Measurements from ENCODE around the gene LRRC3.

Gene LRRC3

DNA sequence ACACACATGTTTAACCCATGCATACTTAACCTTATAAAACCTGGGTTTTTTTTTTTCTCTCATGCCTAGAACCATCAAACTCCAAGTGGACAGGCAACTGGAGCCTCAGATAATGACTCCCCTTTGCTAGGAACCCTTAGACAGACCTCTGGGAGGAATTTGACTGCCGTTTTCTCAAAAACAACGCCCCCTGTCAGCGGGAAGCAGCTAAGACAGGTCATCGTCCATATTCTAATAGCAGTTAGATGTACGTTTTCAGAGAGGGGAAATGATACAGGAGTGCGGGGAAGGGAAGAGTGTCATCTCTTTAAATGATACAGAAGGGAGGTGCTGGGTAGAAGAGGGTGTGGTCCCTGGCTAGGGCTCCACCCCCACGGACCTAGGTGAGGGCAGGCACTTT lies 34.7 kb downstream of the LRRC3 start:
- DNase-seq (ENCODE audit: insufficient read length, low spot score) = no peak

DNA sequence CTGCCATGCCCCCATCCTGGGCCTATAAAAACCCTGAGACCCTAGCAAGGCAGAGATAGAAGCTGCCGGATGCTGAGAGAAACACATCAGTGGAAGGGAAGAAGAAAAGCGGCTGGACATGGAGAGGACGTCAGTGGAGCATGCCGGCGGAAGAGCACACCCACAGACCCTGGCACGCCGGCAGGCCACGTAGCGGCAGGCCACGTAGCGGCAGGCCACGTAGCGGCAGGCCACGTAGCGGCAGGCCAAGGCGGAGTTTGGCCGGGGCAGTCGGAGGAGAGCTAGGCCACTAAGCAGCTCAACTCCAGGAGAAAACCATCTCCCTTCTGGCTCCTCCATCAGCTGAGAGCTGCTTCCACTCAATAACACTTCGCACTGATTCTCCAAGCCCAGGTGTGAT lies 35.1 kb downstream of the LRRC3 start:
- FAIRE-seq = no peak
- no peak for DNase-seq (ENCODE audit: insufficient read length, low spot score)

More for the DNA sequence above, 34.7 kb downstream of the LRRC3 start:
- no peak for FAIRE-seq
- TF ChIP-seq TAF1 (IDR thresholded peaks at IDR 0.05; ENCODE audit: low read depth, low read length) (no peak), SPI1 (IDR thresholded peaks at IDR 0.05; ENCODE audit: low read depth, low read length) (no peak), POLR2A (IDR thresholded peaks at IDR 0.05; ENCODE audit: low read depth, low read length) (no peak), PAX5 (IDR thresholded peaks at IDR 0.05; ENCODE audit: insufficient read depth, low read length, severe bottlenecking) (no peak), POU2F2 (IDR thresholded peaks at IDR 0.05; ENCODE audit: low read depth, low read length) (no peak), POLR2AphosphoS5 (IDR thresholded peaks at IDR 0.05; ENCODE audit: low read depth, low read length) (no peak)

DNA sequence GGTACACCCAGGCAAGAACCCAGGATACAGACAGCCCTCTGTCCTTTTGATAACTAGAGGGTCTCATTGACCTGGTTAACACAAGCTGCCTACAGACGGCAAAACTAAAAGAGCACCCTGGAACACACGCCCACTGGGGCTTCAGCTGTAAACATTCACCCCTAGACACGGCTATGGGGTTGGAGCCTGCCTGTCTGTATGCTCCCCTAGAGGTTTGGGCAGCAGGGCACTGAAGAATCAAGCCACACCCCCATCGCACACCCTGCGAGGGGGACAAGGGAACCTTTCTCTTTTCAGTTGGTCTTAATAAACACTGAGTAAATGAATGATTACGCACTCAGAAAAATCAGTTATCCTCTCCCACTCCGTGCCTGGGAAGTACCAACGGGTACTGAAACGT lies 35.5 kb downstream of the LRRC3 start:
- DNase-seq (ENCODE audit: insufficient read length, low spot score) (no peak), FAIRE-seq (no peak)
- no peak for TF ChIP-seq SPI1 (IDR thresholded peaks at IDR 0.05; ENCODE audit: low read depth, low read length)
- no peak for TF ChIP-seq TAF1 (IDR thresholded peaks at IDR 0.05; ENCODE audit: low read depth, low read length)
- no peak for TF ChIP-seq POLR2AphosphoS5 (IDR thresholded peaks at IDR 0.05; ENCODE audit: low read depth, low read length)
- TF ChIP-seq POLR2A (IDR thresholded peaks at IDR 0.05; ENCODE audit: low read depth, low read length) = no peak
- TF ChIP-seq PAX5 (IDR thresholded peaks at IDR 0.05; ENCODE audit: insufficient read depth, low read length, severe bottlenecking) = no peak
- no peak for TF ChIP-seq POU2F2 (IDR thresholded peaks at IDR 0.05; ENCODE audit: low read depth, low read length)

More for the DNA sequence above, 35.1 kb downstream of the LRRC3 start:
- no peak for TF ChIP-seq POLR2AphosphoS5 (IDR thresholded peaks at IDR 0.05; ENCODE audit: low read depth, low read length)

DNA sequence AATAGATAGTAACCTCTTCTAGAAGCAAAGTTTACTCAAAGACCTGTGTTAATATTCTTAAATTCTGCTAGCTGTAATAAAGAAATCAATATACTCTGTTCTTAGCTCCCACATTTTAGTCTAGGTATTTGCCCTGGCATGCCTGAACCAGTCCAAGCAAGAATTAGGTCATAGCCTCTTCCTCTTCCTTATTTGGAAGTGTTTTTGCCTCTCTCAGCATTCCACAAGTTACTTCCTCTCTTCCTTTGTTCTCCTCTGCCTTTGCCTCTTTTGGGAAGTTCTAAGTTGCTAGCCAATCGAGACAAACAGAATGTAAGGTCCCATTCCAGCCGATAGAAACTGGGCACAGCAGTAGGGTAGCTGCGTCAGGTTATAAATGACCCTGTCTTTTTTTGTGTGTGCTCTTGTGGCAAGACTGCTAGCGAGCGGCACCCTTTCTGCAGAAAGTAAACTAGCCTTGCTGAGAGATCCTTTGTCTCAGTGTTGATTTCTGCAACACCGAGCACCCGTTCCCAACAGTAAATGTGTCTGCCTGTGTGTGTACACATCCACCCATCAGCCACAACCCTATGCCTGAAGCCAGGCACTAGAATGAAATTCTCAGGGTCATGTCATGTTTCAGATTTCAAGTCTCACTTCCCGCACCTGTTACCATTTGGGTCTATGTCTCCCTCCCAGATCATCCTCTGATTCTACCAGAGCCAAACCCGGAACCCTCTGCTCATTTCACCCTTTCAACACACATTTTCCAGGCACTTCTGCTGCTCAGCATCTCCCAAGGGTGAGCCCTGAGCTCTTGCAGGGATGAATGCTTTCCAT lies 37.5 kb downstream of the LRRC3 start:
- TF ChIP-seq POLR2A (IDR thresholded peaks at IDR 0.05; ENCODE audit: low read depth, low read length) (no peak), POLR2AphosphoS5 (IDR thresholded peaks at IDR 0.05; ENCODE audit: low read depth, low read length) (no peak), TAF1 (IDR thresholded peaks at IDR 0.05; ENCODE audit: low read depth, low read length) (no peak), SPI1 (IDR thresholded peaks at IDR 0.05; ENCODE audit: low read depth, low read length) (no peak), POU2F2 (IDR thresholded peaks at IDR 0.05; ENCODE audit: low read depth, low read length) (no peak), PAX5 (IDR thresholded peaks at IDR 0.05; ENCODE audit: insufficient read depth, low read length, severe bottlenecking) (no peak)
- FAIRE-seq (no peak), DNase-seq (ENCODE audit: insufficient read length, low spot score) (no peak)

DNA sequence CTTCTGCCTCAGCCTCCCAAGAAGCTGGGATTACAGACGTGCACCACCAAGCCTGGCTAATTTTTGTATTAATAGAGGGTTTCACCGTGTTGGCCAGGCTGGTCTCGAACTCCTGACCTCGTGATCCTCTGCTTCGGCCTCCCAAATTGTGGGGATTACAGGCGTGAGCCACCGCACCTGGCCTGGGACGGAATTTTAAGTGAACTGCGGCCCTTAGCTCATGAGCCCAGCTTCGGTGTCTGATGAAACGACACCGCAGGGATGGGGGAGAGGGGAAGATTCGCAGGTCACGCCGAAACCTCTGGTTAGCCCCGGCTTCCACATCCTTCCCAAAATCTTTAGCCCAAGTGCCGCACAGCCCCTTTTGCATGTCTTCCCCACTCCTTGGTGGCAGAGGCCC lies 39.1 kb downstream of the LRRC3 start:
- no peak for FAIRE-seq
- no peak for DNase-seq (ENCODE audit: insufficient read length, low spot score)
- no peak for TF ChIP-seq POLR2A (IDR thresholded peaks at IDR 0.05; ENCODE audit: low read depth, low read length)
- TF ChIP-seq POLR2AphosphoS5 (IDR thresholded peaks at IDR 0.05; ENCODE audit: low read depth, low read length) = no peak
- no peak for TF ChIP-seq POU2F2 (IDR thresholded peaks at IDR 0.05; ENCODE audit: low read depth, low read length)
- no peak for TF ChIP-seq SPI1 (IDR thresholded peaks at IDR 0.05; ENCODE audit: low read depth, low read length)
- TF ChIP-seq PAX5 (IDR thresholded peaks at IDR 0.05; ENCODE audit: insufficient read depth, low read length, severe bottlenecking) = no peak
- TF ChIP-seq TAF1 (IDR thresholded peaks at IDR 0.05; ENCODE audit: low read depth, low read length) = no peak

DNA sequence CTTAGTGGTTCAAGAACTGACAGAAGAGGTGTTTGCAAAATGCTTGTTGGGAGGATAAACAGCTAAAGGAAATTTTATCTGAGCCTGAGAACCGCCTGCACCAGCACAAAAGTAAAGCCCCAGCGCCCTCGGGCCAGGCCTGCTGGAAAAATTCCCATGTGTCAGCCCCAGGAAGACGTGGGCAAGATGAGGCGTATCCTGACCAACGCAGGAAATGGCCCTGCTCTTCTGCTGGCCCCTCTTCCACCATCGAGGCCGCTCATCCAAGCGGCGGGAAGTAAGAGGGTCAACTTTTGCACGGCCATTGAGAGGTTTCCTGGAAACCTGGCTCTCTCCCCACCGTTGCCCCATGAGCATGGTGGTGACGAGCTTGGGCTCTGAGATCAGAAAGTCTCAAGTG lies 39.6 kb downstream of the LRRC3 start:
- DNase-seq (ENCODE audit: insufficient read length, low spot score) (no peak), FAIRE-seq (no peak)
- TF ChIP-seq SPI1 (IDR thresholded peaks at IDR 0.05; ENCODE audit: low read depth, low read length) (no peak), POLR2AphosphoS5 (IDR thresholded peaks at IDR 0.05; ENCODE audit: low read depth, low read length) (no peak), POU2F2 (IDR thresholded peaks at IDR 0.05; ENCODE audit: low read depth, low read length) (no peak), TAF1 (IDR thresholded peaks at IDR 0.05; ENCODE audit: low read depth, low read length) (no peak), POLR2A (IDR thresholded peaks at IDR 0.05; ENCODE audit: low read depth, low read length) (no peak), PAX5 (IDR thresholded peaks at IDR 0.05; ENCODE audit: insufficient read depth, low read length, severe bottlenecking) (no peak)

DNA sequence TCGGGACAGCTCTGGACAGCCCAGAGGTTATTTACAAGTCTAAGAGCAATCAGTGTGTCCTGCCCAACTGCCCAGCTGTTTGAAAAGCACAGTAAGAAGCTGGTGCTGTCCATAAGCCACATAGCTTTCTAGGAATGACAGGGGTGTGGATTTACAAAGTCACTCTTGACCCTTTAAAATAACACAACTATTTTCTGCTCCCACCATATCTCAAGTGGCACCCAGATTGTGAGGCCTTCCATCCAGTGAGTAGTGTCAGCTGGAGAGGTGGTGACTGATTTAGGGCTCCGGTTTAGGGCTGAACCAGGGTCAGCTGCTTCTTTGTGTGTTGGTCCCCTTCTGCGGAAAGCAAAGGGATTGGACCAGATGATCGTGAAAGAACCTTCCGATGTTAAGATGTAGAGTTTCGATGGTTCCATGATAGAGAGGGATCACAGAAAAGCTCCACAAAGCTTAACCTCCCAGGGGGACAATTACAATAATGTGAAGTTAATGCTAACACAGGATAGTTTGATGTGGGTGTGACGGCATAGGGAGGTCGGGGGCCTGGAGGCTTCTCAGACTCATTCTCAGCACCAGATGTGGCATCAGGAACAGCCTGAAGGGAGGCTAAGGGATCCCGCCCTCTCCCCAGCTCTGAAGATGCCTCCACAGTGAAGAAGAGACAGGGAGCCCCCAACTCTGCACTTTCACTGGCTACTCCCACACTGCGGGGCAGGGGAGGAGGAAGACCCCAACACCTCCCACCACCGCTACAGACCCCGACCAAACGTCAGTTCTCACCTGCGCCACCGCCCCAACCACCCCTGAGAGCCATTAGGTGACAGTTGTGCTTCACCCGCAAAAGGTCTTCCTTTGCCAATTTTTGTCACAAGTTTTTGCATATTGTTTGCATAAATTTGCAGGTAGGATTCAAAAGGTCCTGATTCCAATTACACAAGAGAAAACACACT lies 40.6 kb downstream of the LRRC3 start:
- TF ChIP-seq POLR2AphosphoS5 (IDR thresholded peaks at IDR 0.05; ENCODE audit: low read depth, low read length) = no peak
- FAIRE-seq = no peak

DNA sequence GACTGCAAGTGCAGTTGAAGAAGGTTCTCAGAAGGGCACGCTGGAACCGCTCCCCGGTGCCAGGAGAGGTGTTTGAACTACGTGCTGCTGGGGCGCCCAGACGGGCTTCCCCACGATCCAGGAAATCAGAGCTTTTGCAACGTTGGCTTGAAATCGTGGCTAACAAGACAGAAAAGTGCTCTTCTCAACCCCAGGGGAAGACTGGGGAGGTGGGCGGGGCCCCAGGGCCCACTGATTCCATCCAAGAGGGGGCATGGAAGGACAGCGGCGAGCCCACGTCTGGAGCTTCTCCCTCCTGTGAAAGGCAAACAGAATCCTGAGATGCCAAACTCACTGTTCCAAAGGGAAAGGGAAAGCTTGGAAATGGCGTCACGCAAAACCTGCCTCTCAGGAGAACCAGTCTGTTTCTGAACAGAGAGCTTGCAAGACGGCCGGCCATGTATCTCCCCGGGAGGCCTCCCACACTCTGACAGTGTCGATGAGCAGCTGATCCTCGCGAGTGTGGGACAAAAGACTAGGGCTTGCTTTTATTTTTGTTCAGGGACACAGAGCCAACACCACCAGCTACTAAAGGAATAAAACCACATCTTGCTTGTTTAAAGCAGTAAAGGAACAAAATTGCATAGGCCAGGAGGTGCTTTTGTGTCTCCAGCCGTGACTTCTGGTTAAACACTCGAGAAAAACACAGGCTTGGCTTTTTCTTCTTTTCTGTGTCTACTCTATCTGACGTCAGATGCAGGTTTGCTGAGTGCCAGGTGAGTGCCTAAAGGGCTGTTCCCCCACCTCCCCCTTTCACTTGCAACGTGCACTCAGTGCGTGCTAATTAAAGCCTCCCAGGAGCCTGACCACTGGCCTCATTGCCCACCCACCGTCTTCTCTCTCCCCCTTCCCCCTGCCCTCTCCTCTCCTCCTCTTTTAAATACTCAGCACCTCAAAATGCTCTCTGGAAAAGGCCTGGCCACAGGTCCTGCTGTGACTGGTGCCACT lies 41.5 kb downstream of the LRRC3 start:
- TF ChIP-seq POLR2AphosphoS5 (IDR thresholded peaks at IDR 0.05; ENCODE audit: low read depth, low read length) (no peak), POU2F2 (IDR thresholded peaks at IDR 0.05; ENCODE audit: low read depth, low read length) (no peak), PAX5 (IDR thresholded peaks at IDR 0.05; ENCODE audit: insufficient read depth, low read length, severe bottlenecking) (no peak), POLR2A (IDR thresholded peaks at IDR 0.05; ENCODE audit: low read depth, low read length) (no peak), TAF1 (IDR thresholded peaks at IDR 0.05; ENCODE audit: low read depth, low read length) (no peak)
- no peak for DNase-seq (ENCODE audit: insufficient read length, low spot score)
- no peak for FAIRE-seq

More for the DNA sequence above, 40.6 kb downstream of the LRRC3 start:
- DNase-seq (ENCODE audit: insufficient read length, low spot score) = no peak

DNA sequence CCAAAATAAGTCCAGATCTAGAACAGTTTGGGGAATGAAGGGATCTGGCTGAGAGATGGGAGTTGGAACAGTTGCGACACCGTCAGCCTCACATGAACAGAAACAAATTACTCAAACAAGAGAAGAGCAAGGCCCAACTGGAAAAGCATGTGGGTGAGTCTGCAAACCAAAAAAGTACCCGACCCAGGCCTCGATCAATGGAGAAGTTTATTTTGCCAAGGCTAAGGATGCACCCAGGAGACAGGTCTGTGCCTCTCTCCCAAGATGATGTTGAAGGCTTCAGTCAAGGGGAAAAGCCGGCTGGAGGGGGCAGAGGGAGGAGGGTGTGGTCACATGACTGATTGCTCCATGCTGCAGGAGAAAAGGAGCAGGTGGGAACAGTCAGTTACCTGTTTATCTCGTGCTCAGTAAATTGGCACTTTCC lies 42.4 kb downstream of the LRRC3 start:
- FAIRE-seq (no peak), DNase-seq (ENCODE audit: insufficient read length, low spot score) (no peak)

More for the DNA sequence above, 42.4 kb downstream of the LRRC3 start:
- TF ChIP-seq POLR2A (IDR thresholded peaks at IDR 0.05; ENCODE audit: low read depth, low read length) (no peak), PAX5 (IDR thresholded peaks at IDR 0.05; ENCODE audit: insufficient read depth, low read length, severe bottlenecking) (no peak), TAF1 (IDR thresholded peaks at IDR 0.05; ENCODE audit: low read depth, low read length) (no peak), POU2F2 (IDR thresholded peaks at IDR 0.05; ENCODE audit: low read depth, low read length) (no peak), SPI1 (IDR thresholded peaks at IDR 0.05; ENCODE audit: low read depth, low read length) (no peak), POLR2AphosphoS5 (IDR thresholded peaks at IDR 0.05; ENCODE audit: low read depth, low read length) (no peak)

All from GM12891 (cell line).